Measurements from ENCODE around the gene SMG6. TPM values are rescaled to one million over a fixed set of nuclear protein-coding genes. Genes with fewer than 3 reads are reported as not detected.

SMG6 gene
- total and polyA plus RNA-seq, 2 donors (not counting 3 experiments of a cell fraction or from before 2014, with no cell fraction given), result 40.1 to 42.2 TPM

DNA sequence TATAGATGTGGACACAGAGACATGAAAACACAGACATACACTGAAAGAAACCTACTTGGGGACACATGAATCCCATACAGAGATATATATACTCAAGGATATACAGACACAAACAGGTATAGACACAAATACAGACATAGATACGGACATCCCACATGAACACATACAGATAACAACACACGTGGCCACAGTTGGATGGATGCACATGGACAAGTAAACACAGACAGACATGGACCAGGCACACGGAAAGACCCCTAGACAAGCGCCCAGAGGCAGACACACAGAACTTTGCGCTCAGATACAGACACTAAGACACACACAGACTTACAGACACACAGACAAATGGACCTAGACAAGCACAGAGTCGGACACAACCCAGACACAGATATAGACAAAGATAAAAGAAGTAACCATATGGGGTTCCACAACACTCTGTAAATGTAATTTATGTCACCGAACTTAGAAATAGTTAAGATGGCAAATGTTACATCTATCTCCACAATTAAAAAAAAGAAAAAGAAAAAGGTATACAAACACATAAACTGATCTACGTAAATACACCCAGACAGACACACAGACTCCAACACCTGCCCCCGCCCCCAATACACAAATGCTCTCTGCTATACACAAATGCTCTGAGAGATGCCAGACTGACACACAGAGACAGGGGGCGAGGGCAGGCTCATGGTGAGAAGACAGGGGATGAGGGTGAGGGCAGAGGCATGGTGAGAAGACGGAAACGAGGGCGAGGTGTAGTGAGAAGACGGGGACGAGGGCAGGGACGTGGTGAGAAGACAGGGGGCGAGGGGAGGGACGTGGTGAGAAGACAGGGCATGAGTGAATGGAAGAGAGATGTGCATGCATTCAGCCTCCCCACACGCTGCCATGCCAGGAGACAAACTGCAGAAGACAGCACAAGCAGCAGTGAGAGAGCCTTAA, 118.3 kb downstream of the SMG6 start:
- no peak for DNase-seq (ENCODE audit: low read depth, low spot score)
- Histone ChIP-seq H3K9ac (replicated peaks; ENCODE audit: extremely low read depth, insufficient read depth, low read length) (no peak overlapping the region), H3K9me1 (replicated peaks; ENCODE audit: control insufficient read depth, extremely low read depth, insufficient read depth, low read length) (no peaks in the 10 kb centered on the region), H4K20me1 (replicated peaks; ENCODE audit: control insufficient read depth, extremely low read depth, insufficient read depth, low read length) (no peaks in the 10 kb centered on the region), H2AFZ (ENCODE audit: low read depth, low read length) (no peak overlapping the region), H3K36me3 (ENCODE audit: control insufficient read depth in 2 of 2, extremely low read depth in 1 of 2, insufficient read depth in 2 of 2, low read length in 2 of 2) (peaks cover 0 to 7% of the 10 kb centered on the region in 2 experiments), H3K4me3 (replicated peaks in 1 of 3; ENCODE audit: insufficient read depth in 1 of 3, low read depth in 1 of 3, low read length in 3 of 3) (no peak overlapping the region), H3K27me3 (ENCODE audit: control insufficient read depth in 2 of 2, insufficient read depth in 2 of 2, low read length in 2 of 2) (no peaks in the 10 kb centered on the region), H3K27ac (ENCODE audit: insufficient read depth, low read depth, low read length) (no peak overlapping the region), H3K4me2 (ENCODE audit: insufficient read depth, low read length) (no peak overlapping the region), H3K4me1 (ENCODE audit: control insufficient read depth, extremely low read depth, insufficient read depth, low read length) (peaks cover 30% of the 10 kb centered on the region), H3K9me3 (replicated peaks; ENCODE audit: control insufficient read depth, insufficient read depth, low read length) (no peaks in the 10 kb centered on the region), H3K79me2 (ENCODE audit: control insufficient read depth, insufficient read depth, low read length) (no peaks in the 10 kb centered on the region)
- FAIRE-seq, result no peak
- CTCF ChIA-PET, result interaction anchor here (0.9 kb wide), 1 partner anchor 10 kb away, joined by 3 read pairs; no protein-coding TSS in a partner anchor
- intact Hi-C loops (cut with micrococcal nuclease) (no loop called here), dilution Hi-C loops (cut with MboI; ENCODE audit: extremely low pct_ligation_motif_present, low sequenced_read_pairs) (no loop called here)
- POLR2A ChIA-PET, result no interaction called here
- TF ChIP-seq EZH2 (IDR thresholded peaks at IDR 0.05; ENCODE audit: borderline replicate concordance, low read depth, low read length, severe bottlenecking), result no peak
- no peak for TF ChIP-seq POLR2AphosphoS5 (IDR thresholded peaks at IDR 0.05; ENCODE audit: insufficient read depth, low read depth, low read length)
- TF ChIP-seq, protein P1, sequence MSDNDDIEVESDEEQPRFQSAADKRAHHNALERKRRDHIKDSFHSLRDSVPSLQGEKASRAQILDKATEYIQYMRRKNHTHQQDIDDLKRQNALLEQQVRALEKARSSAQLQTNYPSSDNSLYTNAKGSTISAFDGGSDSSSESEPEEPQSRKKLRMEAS (IDR thresholded peaks at IDR 0.05; ENCODE audit: insufficient read depth, insufficient read length), result no peak
- no peak for TF ChIP-seq POLR2A (IDR thresholded peaks at IDR 0.05; ENCODE audit: low read depth, low read length)
- TF ChIP-seq MYC (IDR thresholded peaks at IDR 0.05; ENCODE audit: low read depth, low read length), result no peak
- no peak for TF ChIP-seq FOS (IDR thresholded peaks at IDR 0.05; ENCODE audit: borderline replicate concordance, insufficient read depth, low read length)
- TF ChIP-seq, protein P2, sequence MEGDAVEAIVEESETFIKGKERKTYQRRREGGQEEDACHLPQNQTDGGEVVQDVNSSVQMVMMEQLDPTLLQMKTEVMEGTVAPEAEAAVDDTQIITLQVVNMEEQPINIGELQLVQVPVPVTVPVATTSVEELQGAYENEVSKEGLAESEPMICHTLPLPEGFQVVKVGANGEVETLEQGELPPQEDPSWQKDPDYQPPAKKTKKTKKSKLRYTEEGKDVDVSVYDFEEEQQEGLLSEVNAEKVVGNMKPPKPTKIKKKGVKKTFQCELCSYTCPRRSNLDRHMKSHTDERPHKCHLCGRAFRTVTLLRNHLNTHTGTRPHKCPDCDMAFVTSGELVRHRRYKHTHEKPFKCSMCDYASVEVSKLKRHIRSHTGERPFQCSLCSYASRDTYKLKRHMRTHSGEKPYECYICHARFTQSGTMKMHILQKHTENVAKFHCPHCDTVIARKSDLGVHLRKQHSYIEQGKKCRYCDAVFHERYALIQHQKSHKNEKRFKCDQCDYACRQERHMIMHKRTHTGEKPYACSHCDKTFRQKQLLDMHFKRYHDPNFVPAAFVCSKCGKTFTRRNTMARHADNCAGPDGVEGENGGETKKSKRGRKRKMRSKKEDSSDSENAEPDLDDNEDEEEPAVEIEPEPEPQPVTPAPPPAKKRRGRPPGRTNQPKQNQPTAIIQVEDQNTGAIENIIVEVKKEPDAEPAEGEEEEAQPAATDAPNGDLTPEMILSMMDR (IDR thresholded peaks at IDR 0.05; ENCODE audit: extremely low read depth in 1 of 2, insufficient read depth in 1 of 2, low read depth in 1 of 2, low read length in 2 of 2), result no peak
- TF ChIP-seq JUN (IDR thresholded peaks at IDR 0.05; ENCODE audit: borderline replicate concordance, insufficient read depth, insufficient read length, low read depth), result no peak
- TF ChIP-seq GATA2 (IDR thresholded peaks at IDR 0.05; ENCODE audit: insufficient read depth, insufficient read length, low read depth, low read length), result no peak
- no TSS peak for BruUV-seq (replicated peaks)
